HEK293 (cell line): ENCODE results near the gene NDUFV1.

Experiments used
- CTCF ChIA-PET: fragments of 350-600 bp; formaldehyde crosslinking; extraction: SDS; loops from one replicate; lab custom pipeline; 2021; ENCODE audit warnings: antibody characterized with exemption; lab: Yijun Ruan, JAX
- POLR2A ChIA-PET: fragments of 300-600 bp; formaldehyde crosslinking; extraction: SDS; loops from one replicate; lab custom pipeline; 2020; ENCODE audit warnings: antibody characterized with exemption, inconsistent platforms; lab: Yijun Ruan, JAX
- H3K27ac ChIP-seq: fragments of 200-500 bp; sonication (Bioruptor generic); 2 replicates; pipeline ENCODE4 v1.5.1; 2014; ENCODE audit warnings: low read depth, low read length, control low read depth, inconsistent platforms; ENCODE audit errors: extremely low read depth
- H3K36me3 ChIP-seq, 2 experiments: fragments of 200-500 bp in 1 of 2; sonication (Bioruptor generic) in 1 of 2; 1 replicate in 1 of 2; 2 replicates in 1 of 2; pipeline ENCODE4 v1.5.1; 2014 to 2017; ENCODE audit warnings: inconsistent platforms in 2 of 2, low read length in 2 of 2; ENCODE audit not compliant: control insufficient read depth in 2 of 2, insufficient read depth in 1 of 2
- H3K4me1 ChIP-seq: fragments of 200-500 bp; sonication (Bioruptor generic); 2 replicates; pipeline ENCODE4 v1.5.1; 2014; ENCODE audit warnings: mild to moderate bottlenecking, low read length, inconsistent platforms; ENCODE audit not compliant: control insufficient read depth, insufficient read depth
- H3K4me3 ChIP-seq: 2 replicates; pipeline ENCODE4 v1.5.1; 2011; ENCODE audit warnings: low read depth, mild to moderate bottlenecking, control low read depth, low read length, moderate library complexity
- H3K9me3 ChIP-seq: fragments of 200-500 bp; sonication (Bioruptor generic); 2 replicates; pipeline ENCODE4 v1.5.1; 2014; ENCODE audit warnings: low read depth, low read length, inconsistent platforms; ENCODE audit not compliant: control insufficient read depth, insufficient read depth
- IKZF3 ChIP-seq: fragments of 450-650 bp; IDR thresholded peaks from 2 replicates; pipeline ENCODE4 v1.5.0; 2018; ENCODE audit warnings: missing biosample characterization, mild to moderate bottlenecking, missing genetic modification characterization, moderate library complexity
- SALL2 ChIP-seq: fragments of 450-650 bp; formaldehyde crosslinking; IDR thresholded peaks from 2 replicates; pipeline ENCODE4 v1.5.0; 2017; ENCODE audit warnings: missing biosample characterization, mild to moderate bottlenecking, missing genetic modification characterization, borderline replicate concordance
- ZBTB17 ChIP-seq: fragments of 450-650 bp; formaldehyde crosslinking; IDR thresholded peaks from 2 replicates; pipeline ENCODE4 v1.5.1; 2016; ENCODE audit warnings: missing biosample characterization, missing genetic modification characterization
- ZBTB21 ChIP-seq: fragments of 450-650 bp; formaldehyde crosslinking; IDR thresholded peaks from 2 replicates; pipeline ENCODE4 v1.5.1; 2017; ENCODE audit warnings: missing biosample characterization, missing genetic modification characterization
- ZNF132 ChIP-seq: fragments of 450-650 bp; formaldehyde crosslinking; IDR thresholded peaks from 2 replicates; pipeline ENCODE4 v1.5.1; 2017; ENCODE audit warnings: missing biosample characterization, missing genetic modification characterization, borderline replicate concordance
- ZNF248 ChIP-seq: fragments of 450-650 bp; formaldehyde crosslinking; IDR thresholded peaks from 2 replicates; pipeline ENCODE4 v1.5.1; 2017; ENCODE audit warnings: missing biosample characterization, missing genetic modification characterization
- ZNF302 ChIP-seq: fragments of 450-650 bp; formaldehyde crosslinking; IDR thresholded peaks from 2 replicates; pipeline ENCODE4 v1.5.1; 2016; ENCODE audit warnings: missing biosample characterization, missing genetic modification characterization, low read depth
- ZNF394 ChIP-seq: fragments of 450-650 bp; formaldehyde crosslinking; IDR thresholded peaks from 2 replicates; pipeline ENCODE4 v1.5.1; 2016; ENCODE audit warnings: missing biosample characterization, missing genetic modification characterization, mild to moderate bottlenecking, moderate library complexity, borderline replicate concordance
- ZNF404 ChIP-seq: fragments of 450-650 bp; formaldehyde crosslinking; IDR thresholded peaks from 2 replicates; pipeline ENCODE4 v1.5.1; 2017; ENCODE audit warnings: missing biosample characterization, missing genetic modification characterization
- ZNF423 ChIP-seq: fragments of 450-650 bp; formaldehyde crosslinking; IDR thresholded peaks from 2 replicates; pipeline ENCODE4 v1.5.1; 2016; ENCODE audit warnings: missing biosample characterization, missing genetic modification characterization
- ZNF48 ChIP-seq: fragments of 450-650 bp; formaldehyde crosslinking; IDR thresholded peaks from 2 replicates; pipeline ENCODE4 v1.5.1; 2016; ENCODE audit warnings: missing biosample characterization, missing genetic modification characterization
- ZNF501 ChIP-seq: fragments of 450-650 bp; formaldehyde crosslinking; IDR thresholded peaks from 2 replicates; pipeline ENCODE4 v1.5.1; 2016; ENCODE audit warnings: missing biosample characterization, missing genetic modification characterization
- ZNF521 ChIP-seq: fragments of 450-650 bp; formaldehyde crosslinking; IDR thresholded peaks from 2 replicates; pipeline ENCODE4 v1.5.1; 2017; ENCODE audit warnings: missing biosample characterization, mild to moderate bottlenecking, missing genetic modification characterization
- ZNF555 ChIP-seq: fragments of 450-650 bp; formaldehyde crosslinking; conservative IDR thresholded peaks from 2 replicates; pipeline ENCODE4 v1.5.1; 2017; ENCODE audit warnings: missing biosample characterization, mild to moderate bottlenecking, missing genetic modification characterization, inconsistent platforms
- ZNF624 ChIP-seq: fragments of 450-650 bp; formaldehyde crosslinking; IDR thresholded peaks from 2 replicates; pipeline ENCODE4 v1.5.1; 2017; ENCODE audit warnings: missing biosample characterization, missing genetic modification characterization
- ZNF626 ChIP-seq: fragments of 450-650 bp; sonication (Bioruptor Pico); formaldehyde crosslinking; IDR thresholded peaks from 2 replicates; pipeline ENCODE4 v1.5.1; 2018; ENCODE audit warnings: missing biosample characterization, missing genetic modification characterization, inconsistent platforms
- ZNF707 ChIP-seq: fragments of 450-650 bp; formaldehyde crosslinking; IDR thresholded peaks from 2 replicates; pipeline ENCODE4 v1.5.1; 2016; ENCODE audit warnings: missing biosample characterization, missing genetic modification characterization
- ZNF791 ChIP-seq: fragments of 450-650 bp; formaldehyde crosslinking; IDR thresholded peaks from 2 replicates; pipeline ENCODE4 v1.5.1; 2016; ENCODE audit warnings: missing biosample characterization, missing genetic modification characterization
- ZNF837 ChIP-seq: fragments of 450-650 bp; formaldehyde crosslinking; IDR thresholded peaks from 2 replicates; pipeline ENCODE4 v1.5.1; 2016; ENCODE audit warnings: missing biosample characterization, missing genetic modification characterization
- ZXDB ChIP-seq: fragments of 450-650 bp; formaldehyde crosslinking; IDR thresholded peaks from 2 replicates; pipeline ENCODE4 v1.5.1; 2016; ENCODE audit warnings: missing biosample characterization, missing genetic modification characterization
- TF ChIP-seq, protein P1 (sequence below): fragments of 450-650 bp; formaldehyde crosslinking; IDR thresholded peaks from 2 replicates; pipeline ENCODE4 v1.5.1; 2016; ENCODE audit warnings: missing biosample characterization, missing genetic modification characterization
- TF ChIP-seq, protein P2 (sequence below): fragments of 450-650 bp; formaldehyde crosslinking; IDR thresholded peaks from 2 replicates; pipeline ENCODE4 v1.5.1; 2017; ENCODE audit warnings: missing biosample characterization, missing genetic modification characterization
- TF ChIP-seq, protein P3 (sequence below): fragments of 450-650 bp; formaldehyde crosslinking; IDR thresholded peaks from 2 replicates; pipeline ENCODE4 v1.5.1; 2017; ENCODE audit warnings: missing biosample characterization, missing genetic modification characterization
- TF ChIP-seq, protein P4 (sequence below): fragments of 450-650 bp; formaldehyde crosslinking; IDR thresholded peaks from 2 replicates; pipeline ENCODE4 v1.5.1; 2017; ENCODE audit warnings: missing biosample characterization, missing genetic modification characterization
- TF ChIP-seq, protein P5 (sequence below): fragments of 450-650 bp; formaldehyde crosslinking; conservative IDR thresholded peaks from 2 replicates; pipeline ENCODE4 v1.5.1; 2016; ENCODE audit warnings: low read depth, missing biosample characterization, missing genetic modification characterization
- TF ChIP-seq, protein P6 (sequence below): fragments of 450-650 bp; formaldehyde crosslinking; IDR thresholded peaks from 2 replicates; pipeline ENCODE4 v1.5.1; 2016; ENCODE audit warnings: missing biosample characterization, missing genetic modification characterization

NDUFV1 gene

DNA sequence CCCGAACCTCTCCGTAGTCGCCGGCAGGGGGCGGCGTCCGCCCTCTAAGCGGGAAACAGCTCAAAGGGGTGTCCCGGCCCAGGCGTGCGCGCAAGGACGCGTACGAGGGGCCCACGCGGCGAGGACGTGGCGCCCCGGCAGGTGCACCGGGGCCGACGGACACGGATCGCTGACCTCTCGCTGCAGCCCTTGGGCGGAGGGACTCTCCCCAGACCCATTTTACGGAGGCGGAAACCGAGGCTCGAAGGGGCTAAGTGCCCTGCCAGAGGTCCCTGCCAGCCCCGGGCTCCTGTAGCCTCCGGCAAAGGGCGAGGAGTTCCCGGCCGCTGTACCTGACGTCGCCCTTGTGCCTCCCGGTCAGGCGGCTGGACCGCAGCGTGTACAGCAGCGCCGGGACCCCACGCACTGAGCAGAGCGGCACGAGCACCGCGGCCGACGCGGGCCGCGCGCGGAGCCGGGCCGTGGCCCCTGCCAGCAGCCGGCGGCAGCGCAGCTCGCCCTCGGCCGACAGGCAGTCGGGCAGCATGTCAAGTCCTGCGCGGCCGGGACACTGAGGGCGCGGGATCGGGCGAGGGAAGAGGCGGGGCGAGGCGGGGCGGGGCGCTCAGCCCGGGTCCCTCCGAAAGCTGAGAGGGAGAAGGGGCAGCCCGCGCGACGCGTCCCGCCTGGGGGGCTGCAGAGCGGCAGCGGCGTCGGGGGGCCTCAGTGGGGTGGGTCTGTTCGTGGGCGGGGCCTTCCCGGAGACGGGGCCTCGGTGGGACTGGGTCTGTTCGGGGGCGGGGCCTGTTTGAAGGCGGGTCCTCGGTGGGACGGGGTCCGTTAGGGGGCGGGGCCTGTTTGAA is 22.9 kb downstream of the NDUFV1 start, which contains the start of gene NUDT8:
NUDT8 (minus strand) TSS at position 552 of the 842 bp plus-strand sequence; CDS start at position 526, 26 bp downstream.
- Histone ChIP-seq H3K4me1 (no peaks in the 10 kb centered on the region), H3K9me3 (no peaks in the 10 kb centered on the region), H3K4me3 (peak within 1 kb of the TSS; percentile 70), H3K36me3 (no peaks in the 10 kb centered on the region), H3K27ac (peak within 1 kb of the TSS; percentile 53; the same call in 1 of the 2 replicates)
- ChIA-PET POLR2A (interaction anchor here (0.6 to 1.2 kb wide), 7 partner anchors 12 to 256 kb away, joined by 3 to 9 read pairs (median 3); partner anchors contain the start of gene PPP1CA), CTCF (interaction anchor here (0.6 to 4.9 kb wide), 16 partner anchors 8 to 473 kb away, joined by 3 to 53 read pairs (median 4); partner anchors contain the start of genes GSTP1 and TBX10)
- no peak for TF ChIP-seq ZNF555 (tag by site-specific recombination)
- no peak for TF ChIP-seq ZBTB21 (tag by site-specific recombination)
- TF ChIP-seq, protein P1, sequence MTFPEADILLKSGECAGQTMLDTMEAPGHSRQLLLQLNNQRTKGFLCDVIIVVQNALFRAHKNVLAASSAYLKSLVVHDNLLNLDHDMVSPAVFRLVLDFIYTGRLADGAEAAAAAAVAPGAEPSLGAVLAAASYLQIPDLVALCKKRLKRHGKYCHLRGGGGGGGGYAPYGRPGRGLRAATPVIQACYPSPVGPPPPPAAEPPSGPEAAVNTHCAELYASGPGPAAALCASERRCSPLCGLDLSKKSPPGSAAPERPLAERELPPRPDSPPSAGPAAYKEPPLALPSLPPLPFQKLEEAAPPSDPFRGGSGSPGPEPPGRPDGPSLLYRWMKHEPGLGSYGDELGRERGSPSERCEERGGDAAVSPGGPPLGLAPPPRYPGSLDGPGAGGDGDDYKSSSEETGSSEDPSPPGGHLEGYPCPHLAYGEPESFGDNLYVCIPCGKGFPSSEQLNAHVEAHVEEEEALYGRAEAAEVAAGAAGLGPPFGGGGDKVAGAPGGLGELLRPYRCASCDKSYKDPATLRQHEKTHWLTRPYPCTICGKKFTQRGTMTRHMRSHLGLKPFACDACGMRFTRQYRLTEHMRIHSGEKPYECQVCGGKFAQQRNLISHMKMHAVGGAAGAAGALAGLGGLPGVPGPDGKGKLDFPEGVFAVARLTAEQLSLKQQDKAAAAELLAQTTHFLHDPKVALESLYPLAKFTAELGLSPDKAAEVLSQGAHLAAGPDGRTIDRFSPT (tag by site-specific recombination) = peak; percentile 59; the same call in 1 of the 2 replicates
- TF ChIP-seq, protein P2, sequence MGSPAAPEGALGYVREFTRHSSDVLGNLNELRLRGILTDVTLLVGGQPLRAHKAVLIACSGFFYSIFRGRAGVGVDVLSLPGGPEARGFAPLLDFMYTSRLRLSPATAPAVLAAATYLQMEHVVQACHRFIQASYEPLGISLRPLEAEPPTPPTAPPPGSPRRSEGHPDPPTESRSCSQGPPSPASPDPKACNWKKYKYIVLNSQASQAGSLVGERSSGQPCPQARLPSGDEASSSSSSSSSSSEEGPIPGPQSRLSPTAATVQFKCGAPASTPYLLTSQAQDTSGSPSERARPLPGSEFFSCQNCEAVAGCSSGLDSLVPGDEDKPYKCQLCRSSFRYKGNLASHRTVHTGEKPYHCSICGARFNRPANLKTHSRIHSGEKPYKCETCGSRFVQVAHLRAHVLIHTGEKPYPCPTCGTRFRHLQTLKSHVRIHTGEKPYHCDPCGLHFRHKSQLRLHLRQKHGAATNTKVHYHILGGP (tag by site-specific recombination) = no peak
- no peak for TF ChIP-seq ZNF837 (tag by site-specific recombination)
- TF ChIP-seq IKZF3 (tag by site-specific recombination) = no peak
- no peak for TF ChIP-seq ZNF791 (tag by site-specific recombination)
- peak; percentile 84 for TF ChIP-seq ZXDB (tag by site-specific recombination)
- no peak for TF ChIP-seq ZNF48 (tag by site-specific recombination)
- TF ChIP-seq SALL2 (tag by site-specific recombination) = no peak
- no peak for TF ChIP-seq ZNF423 (tag by site-specific recombination)
- no peak for TF ChIP-seq ZNF248
- TF ChIP-seq ZNF501 = 0 out of 2 replicates have a peak, but pooled peaks have one; percentile 48
- TF ChIP-seq, protein P3, sequence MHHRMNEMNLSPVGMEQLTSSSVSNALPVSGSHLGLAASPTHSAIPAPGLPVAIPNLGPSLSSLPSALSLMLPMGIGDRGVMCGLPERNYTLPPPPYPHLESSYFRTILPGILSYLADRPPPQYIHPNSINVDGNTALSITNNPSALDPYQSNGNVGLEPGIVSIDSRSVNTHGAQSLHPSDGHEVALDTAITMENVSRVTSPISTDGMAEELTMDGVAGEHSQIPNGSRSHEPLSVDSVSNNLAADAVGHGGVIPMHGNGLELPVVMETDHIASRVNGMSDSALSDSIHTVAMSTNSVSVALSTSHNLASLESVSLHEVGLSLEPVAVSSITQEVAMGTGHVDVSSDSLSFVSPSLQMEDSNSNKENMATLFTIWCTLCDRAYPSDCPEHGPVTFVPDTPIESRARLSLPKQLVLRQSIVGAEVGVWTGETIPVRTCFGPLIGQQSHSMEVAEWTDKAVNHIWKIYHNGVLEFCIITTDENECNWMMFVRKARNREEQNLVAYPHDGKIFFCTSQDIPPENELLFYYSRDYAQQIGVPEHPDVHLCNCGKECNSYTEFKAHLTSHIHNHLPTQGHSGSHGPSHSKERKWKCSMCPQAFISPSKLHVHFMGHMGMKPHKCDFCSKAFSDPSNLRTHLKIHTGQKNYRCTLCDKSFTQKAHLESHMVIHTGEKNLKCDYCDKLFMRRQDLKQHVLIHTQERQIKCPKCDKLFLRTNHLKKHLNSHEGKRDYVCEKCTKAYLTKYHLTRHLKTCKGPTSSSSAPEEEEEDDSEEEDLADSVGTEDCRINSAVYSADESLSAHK (tag by site-specific recombination) = no peak
- TF ChIP-seq ZNF521 (tag by site-specific recombination) = no peak
- TF ChIP-seq ZNF624 (tag by site-specific recombination) = no peak
- TF ChIP-seq, protein P4, sequence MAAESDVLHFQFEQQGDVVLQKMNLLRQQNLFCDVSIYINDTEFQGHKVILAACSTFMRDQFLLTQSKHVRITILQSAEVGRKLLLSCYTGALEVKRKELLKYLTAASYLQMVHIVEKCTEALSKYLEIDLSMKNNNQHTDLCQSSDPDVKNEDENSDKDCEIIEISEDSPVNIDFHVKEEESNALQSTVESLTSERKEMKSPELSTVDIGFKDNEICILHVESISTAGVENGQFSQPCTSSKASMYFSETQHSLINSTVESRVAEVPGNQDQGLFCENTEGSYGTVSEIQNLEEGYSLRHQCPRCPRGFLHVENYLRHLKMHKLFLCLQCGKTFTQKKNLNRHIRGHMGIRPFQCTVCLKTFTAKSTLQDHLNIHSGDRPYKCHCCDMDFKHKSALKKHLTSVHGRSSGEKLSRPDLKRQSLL = no peak
- no peak for TF ChIP-seq ZNF302
- no peak for TF ChIP-seq ZNF404
- TF ChIP-seq ZNF132 (tag by site-specific recombination) = no peak
- TF ChIP-seq ZNF626 (tag by site-specific recombination) = no peak
- TF ChIP-seq, protein P5, sequence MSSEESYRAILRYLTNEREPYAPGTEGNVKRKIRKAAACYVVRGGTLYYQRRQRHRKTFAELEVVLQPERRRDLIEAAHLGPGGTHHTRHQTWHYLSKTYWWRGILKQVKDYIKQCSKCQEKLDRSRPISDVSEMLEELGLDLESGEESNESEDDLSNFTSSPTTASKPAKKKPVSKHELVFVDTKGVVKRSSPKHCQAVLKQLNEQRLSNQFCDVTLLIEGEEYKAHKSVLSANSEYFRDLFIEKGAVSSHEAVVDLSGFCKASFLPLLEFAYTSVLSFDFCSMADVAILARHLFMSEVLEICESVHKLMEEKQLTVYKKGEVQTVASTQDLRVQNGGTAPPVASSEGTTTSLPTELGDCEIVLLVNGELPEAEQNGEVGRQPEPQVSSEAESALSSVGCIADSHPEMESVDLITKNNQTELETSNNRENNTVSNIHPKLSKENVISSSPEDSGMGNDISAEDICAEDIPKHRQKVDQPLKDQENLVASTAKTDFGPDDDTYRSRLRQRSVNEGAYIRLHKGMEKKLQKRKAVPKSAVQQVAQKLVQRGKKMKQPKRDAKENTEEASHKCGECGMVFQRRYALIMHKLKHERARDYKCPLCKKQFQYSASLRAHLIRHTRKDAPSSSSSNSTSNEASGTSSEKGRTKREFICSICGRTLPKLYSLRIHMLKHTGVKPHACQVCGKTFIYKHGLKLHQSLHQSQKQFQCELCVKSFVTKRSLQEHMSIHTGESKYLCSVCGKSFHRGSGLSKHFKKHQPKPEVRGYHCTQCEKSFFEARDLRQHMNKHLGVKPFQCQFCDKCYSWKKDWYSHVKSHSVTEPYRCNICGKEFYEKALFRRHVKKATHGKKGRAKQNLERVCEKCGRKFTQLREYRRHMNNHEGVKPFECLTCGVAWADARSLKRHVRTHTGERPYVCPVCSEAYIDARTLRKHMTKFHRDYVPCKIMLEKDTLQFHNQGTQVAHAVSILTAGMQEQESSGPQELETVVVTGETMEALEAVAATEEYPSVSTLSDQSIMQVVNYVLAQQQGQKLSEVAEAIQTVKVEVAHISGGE (tag by site-specific recombination) = no peak
- TF ChIP-seq ZNF707 = no peak
- TF ChIP-seq, protein P6, sequence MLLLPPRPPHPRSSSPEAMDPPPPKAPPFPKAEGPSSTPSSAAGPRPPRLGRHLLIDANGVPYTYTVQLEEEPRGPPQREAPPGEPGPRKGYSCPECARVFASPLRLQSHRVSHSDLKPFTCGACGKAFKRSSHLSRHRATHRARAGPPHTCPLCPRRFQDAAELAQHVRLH (tag by site-specific recombination) = 0 out of 2 replicates have a peak, but pooled peaks have one; percentile 15
- peak; percentile 24; the same call in 1 of the 2 replicates for TF ChIP-seq ZBTB17 (tag by site-specific recombination)
- TF ChIP-seq ZNF394 (tag by site-specific recombination) = no peak
